Activated CD4-positive, alpha-beta memory T cell treated with anti-CD3 and anti-CD28 coated beads for 36 hours (primary cell): ENCODE data around the gene ANKRD24. TPM values are rescaled to one million over a fixed set of nuclear protein-coding genes. Genes with fewer than 3 reads are reported as not detected.
"Not testable (repeated sequence)": the region's sequence is repeated elsewhere in the genome, so short reads cannot be mapped to it uniquely, and the experiment has no call there.

Experiments
- CTCF ChIA-PET: fragments of 350-600 bp; sonication (Branson Sonifier 250); formaldehyde crosslinking; loops from one replicate; lab custom pipeline; 2021; ENCODE audit warnings: antibody characterized with exemption, inconsistent platforms; lab: Charles Lee
- POLR2A ChIA-PET: fragments of 350-600 bp; sonication (Branson Sonifier 250); formaldehyde crosslinking; loops from one replicate; lab custom pipeline; 2021; ENCODE audit warnings: antibody characterized with exemption; lab: Charles Lee
- DNase-seq: peaks from one replicate; pipeline ENCODE4 v3.0.0-alpha.2; 2020
- H3K27ac Mint-ChIP-seq: one replicate; pipeline ENCODE4 v1.8.0; 2021; ENCODE audit warnings: mixed read lengths
- H3K27me3 Mint-ChIP-seq: one replicate; pipeline ENCODE4 v1.8.0; 2021; ENCODE audit warnings: mixed read lengths
- H3K36me3 Mint-ChIP-seq: one replicate; pipeline ENCODE4 v1.8.0; 2021; ENCODE audit warnings: mixed read lengths
- H3K4me1 Mint-ChIP-seq: one replicate; pipeline ENCODE4 v1.8.0; 2021; ENCODE audit warnings: low read depth, mixed read lengths
- H3K4me3 Mint-ChIP-seq: one replicate; pipeline ENCODE4 v1.8.0; 2021; ENCODE audit warnings: mild to moderate bottlenecking, mixed read lengths
- H3K9me3 Mint-ChIP-seq: one replicate; pipeline ENCODE4 v1.8.0; 2021; ENCODE audit warnings: mixed read lengths
- intact Hi-C: fragments of 100-400 bp; cut with micrococcal nuclease; formaldehyde crosslinking; loops from one replicate; pipeline ENCODE4 v1.15.1; 2023
- total RNA-seq, 2 experiments: library from RNA; stranded (reverse); gene quantifications; one replicate each; pipeline ENCODE4 v1.2.3, GENCODE V29; 2021

ANKRD24 gene
- total RNA-seq, 2 experiments from 2014 or later: 1.7 to 1.8 TPM

DNA sequence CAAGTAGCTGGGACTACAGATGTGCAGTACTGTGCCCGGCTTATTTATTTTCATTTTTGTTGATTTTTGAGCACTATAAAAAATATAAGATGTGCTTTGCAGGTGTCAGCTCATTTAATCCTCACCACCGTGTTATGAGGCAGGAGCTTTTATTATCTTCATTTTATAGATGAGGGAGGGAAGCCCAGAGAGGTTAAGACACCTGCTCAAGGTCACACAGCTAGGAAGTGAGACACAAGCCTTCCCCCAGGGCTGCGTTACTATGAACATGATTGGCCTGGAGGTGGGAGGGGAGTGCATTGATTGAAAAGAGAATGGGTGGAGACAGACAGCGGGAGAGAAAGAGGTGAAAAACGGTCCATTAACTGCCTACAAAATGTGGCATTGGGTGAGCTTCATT lies 7.2 kb downstream of the ANKRD24 start:
- no peak for DNase-seq
- H3K4me1 Mint-ChIP-seq: peaks cover 3% of the 10 kb centered on the region
- ChIA-PET POLR2A (no interaction called here), CTCF (interaction anchor here (0.6 to 2.2 kb wide), 4 partner anchors 12 to 403 kb away, joined by 3 to 8 read pairs (median 5); no protein-coding TSS in a partner anchor)
- intact Hi-C loops: loop anchor here (10.0 kb wide), 1 partner anchor 65 kb away; the partner anchor contains the start of gene MAP2K2
- no peaks in the 10 kb centered on the region for H3K9me3 Mint-ChIP-seq
- no peak overlapping the region for H3K27ac Mint-ChIP-seq
- H3K4me3 Mint-ChIP-seq: no peak overlapping the region
- H3K27me3 Mint-ChIP-seq: peaks cover 9% of the 10 kb centered on the region
- H3K36me3 Mint-ChIP-seq: no peaks in the 10 kb centered on the region

DNA sequence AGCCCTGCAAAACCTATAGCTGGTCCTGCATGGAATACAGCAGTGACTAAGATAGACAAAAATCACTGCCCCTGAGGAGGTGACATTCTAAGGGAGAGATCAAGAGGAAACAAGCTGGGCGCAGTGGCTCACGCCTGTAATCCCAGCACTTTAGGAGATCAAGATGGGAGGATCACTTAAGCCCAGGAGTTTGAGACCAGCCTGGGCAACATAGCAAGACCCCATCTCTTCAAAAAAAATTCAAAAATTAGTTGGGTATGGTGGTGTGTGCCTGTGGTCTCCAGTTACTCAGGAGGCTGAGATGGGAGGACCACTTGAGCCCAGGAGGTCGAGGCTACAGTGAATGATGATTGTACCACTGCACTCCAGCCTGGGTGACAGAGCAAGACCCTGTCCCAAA lies 10.0 kb downstream of the ANKRD24 start:
- CTCF ChIA-PET, POLR2A ChIA-PET, H3K4me1 Mint-ChIP-seq, H3K27ac Mint-ChIP-seq, H3K36me3 Mint-ChIP-seq, H3K4me3 Mint-ChIP-seq, intact Hi-C loops, H3K9me3 Mint-ChIP-seq, DNase-seq: not testable (repeated sequence)
- peaks cover 31% of the 10 kb centered on the region for H3K27me3 Mint-ChIP-seq

- intact Hi-C loops: no loop called here
- Mint-ChIP-seq H3K4me3 (no peak overlapping the region), H3K27me3 (peaks cover 41% of the 10 kb centered on the region), H3K27ac (no peak overlapping the region), H3K4me1 (peaks cover 9% of the 10 kb centered on the region), H3K36me3 (peaks cover 6% of the 10 kb centered on the region), H3K9me3 (peaks cover 9% of the 10 kb centered on the region)
- CTCF ChIA-PET: interaction anchor here (0.7 kb wide), 1 partner anchor 707 kb away, joined by 3 read pairs; no protein-coding TSS in a partner anchor
- no peak for DNase-seq
- POLR2A ChIA-PET: no interaction called here
Observed at GRCh38 chr19:4194353-4194752, 11.9 kb downstream of the ANKRD24 start.

- Mint-ChIP-seq H3K4me1 (peaks cover 9% of the 10 kb centered on the region), H3K9me3 (peaks cover 9% of the 10 kb centered on the region), H3K27me3 (peaks cover 43% of the 10 kb centered on the region), H3K27ac (no peak overlapping the region), H3K4me3 (no peak overlapping the region), H3K36me3 (peaks cover 6% of the 10 kb centered on the region)
- ChIA-PET POLR2A (no interaction called here), CTCF (no interaction called here)
- intact Hi-C loops: no loop called here
- DNase-seq: no peak
Observed at GRCh38 chr19:4196009-4196408, 13.5 kb downstream of the ANKRD24 start.

GRCh38 chr19:4196587-4197148 lies 14.2 kb downstream of the ANKRD24 start:
- ChIA-PET POLR2A (no interaction called here), CTCF (no interaction called here)
- no peak overlapping the region for H3K4me3 Mint-ChIP-seq
- H3K9me3 Mint-ChIP-seq: peaks cover 9% of the 10 kb centered on the region
- peaks cover 43% of the 10 kb centered on the region for H3K27me3 Mint-ChIP-seq
- no peak for DNase-seq
- intact Hi-C loops: no loop called here
- peaks cover 6% of the 10 kb centered on the region for H3K36me3 Mint-ChIP-seq
- no peak overlapping the region for H3K27ac Mint-ChIP-seq
- H3K4me1 Mint-ChIP-seq: peaks cover 9% of the 10 kb centered on the region

- intact Hi-C loops: no loop called here
- Mint-ChIP-seq H3K9me3 (peaks cover 9% of the 10 kb centered on the region), H3K36me3 (peaks cover 6% of the 10 kb centered on the region), H3K27me3 (peaks cover 43% of the 10 kb centered on the region), H3K4me1 (peaks cover 9% of the 10 kb centered on the region), H3K27ac (peak overlapping the region; percentile 16), H3K4me3 (no peak overlapping the region)
- DNase-seq: no peak
- ChIA-PET POLR2A (no interaction called here), CTCF (no interaction called here)
Observed at GRCh38 chr19:4197228-4197624, 14.7 kb downstream of the ANKRD24 start.

GRCh38 chr19:4197625-4198466 lies 15.4 kb downstream of the ANKRD24 start:
- peaks cover 9% of the 10 kb centered on the region for H3K9me3 Mint-ChIP-seq
- DNase-seq: peak; percentile 36
- H3K27ac Mint-ChIP-seq: no peak overlapping the region
- H3K4me3 Mint-ChIP-seq: peak overlapping the region; percentile 6
- H3K27me3 Mint-ChIP-seq: peaks cover 43% of the 10 kb centered on the region
- intact Hi-C loops: no loop called here
- CTCF ChIA-PET: interaction anchor here (0.8 kb wide), 1 partner anchor 11 kb away, joined by 3 read pairs; no protein-coding TSS in a partner anchor
- H3K4me1 Mint-ChIP-seq: peaks cover 9% of the 10 kb centered on the region
- peaks cover 6% of the 10 kb centered on the region for H3K36me3 Mint-ChIP-seq
- POLR2A ChIA-PET: no interaction called here

- ChIA-PET POLR2A (no interaction called here), CTCF (interaction anchor here (0.8 kb wide), 1 partner anchor 12 kb away, joined by 3 read pairs; no protein-coding TSS in a partner anchor)
- Mint-ChIP-seq H3K9me3 (peaks cover 9% of the 10 kb centered on the region), H3K4me3 (no peak overlapping the region), H3K36me3 (peaks cover 6% of the 10 kb centered on the region), H3K4me1 (peaks cover 9% of the 10 kb centered on the region), H3K27me3 (peaks cover 39% of the 10 kb centered on the region), H3K27ac (no peak overlapping the region)
- no peak for DNase-seq
- intact Hi-C loops: no loop called here
Observed at GRCh38 chr19:4198467-4199126, 16.1 kb downstream of the ANKRD24 start.

DNA sequence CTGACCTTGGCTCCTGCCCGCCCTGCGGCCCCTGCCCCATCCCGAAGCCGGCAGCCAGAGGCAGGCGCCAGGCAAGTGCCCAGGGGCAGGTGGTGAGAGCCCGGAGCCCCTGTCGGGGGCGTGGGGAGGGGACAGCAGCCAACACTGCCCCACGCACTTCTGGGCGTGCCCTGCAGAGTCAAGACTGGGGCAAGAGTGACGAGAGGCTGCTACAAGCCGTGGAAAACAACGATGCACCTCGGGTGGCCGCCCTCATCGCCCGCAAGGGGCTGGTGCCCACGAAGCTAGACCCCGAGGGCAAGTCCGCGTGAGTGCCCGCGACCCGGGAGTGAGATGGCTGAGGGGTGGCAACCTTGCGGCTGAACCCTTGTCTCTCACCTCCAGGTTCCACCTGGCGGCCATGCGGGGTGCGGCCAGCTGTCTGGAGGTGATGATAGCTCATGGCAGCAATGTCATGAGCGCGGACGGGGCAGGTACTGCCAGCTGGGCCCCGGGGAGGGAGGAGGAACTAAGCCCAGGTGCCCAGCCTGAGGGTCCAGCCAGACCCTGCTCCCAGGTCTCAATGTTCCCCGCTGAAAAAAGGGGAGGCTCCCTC lies 17.3 kb downstream of the ANKRD24 start:
- no peak overlapping the region for H3K4me3 Mint-ChIP-seq
- CTCF ChIA-PET: no interaction called here
- POLR2A ChIA-PET: no interaction called here
- H3K27ac Mint-ChIP-seq: no peak overlapping the region
- peaks cover 33% of the 10 kb centered on the region for H3K27me3 Mint-ChIP-seq
- intact Hi-C loops: loop anchor here (5.0 kb wide), 1 partner anchor 57 kb away; no protein-coding TSS in a partner anchor
- no peak for DNase-seq
- H3K9me3 Mint-ChIP-seq: peaks cover 9% of the 10 kb centered on the region
- H3K36me3 Mint-ChIP-seq: peaks cover 6% of the 10 kb centered on the region
- peaks cover 9% of the 10 kb centered on the region for H3K4me1 Mint-ChIP-seq

GRCh38 chr19:4200940-4201542 lies 18.6 kb downstream of the ANKRD24 start:
- POLR2A ChIA-PET: interaction anchor here (0.9 kb wide), 1 partner anchor 213 kb away, joined by 3 read pairs; no protein-coding TSS in a partner anchor
- no peak for DNase-seq
- Mint-ChIP-seq H3K36me3 (peaks cover 6% of the 10 kb centered on the region), H3K9me3 (peaks cover 9% of the 10 kb centered on the region), H3K4me1 (peaks cover 9% of the 10 kb centered on the region), H3K27ac (no peak overlapping the region), H3K27me3 (peaks cover 26% of the 10 kb centered on the region), H3K4me3 (no peak overlapping the region)
- CTCF ChIA-PET: interaction anchor here (0.9 to 2.4 kb wide), 5 partner anchors 12 to 66 kb away, joined by 3 to 13 read pairs (median 6); no protein-coding TSS in a partner anchor
- intact Hi-C loops: loop anchor here (5.0 kb wide), 1 partner anchor 59 kb away; no protein-coding TSS in a partner anchor

DNA sequence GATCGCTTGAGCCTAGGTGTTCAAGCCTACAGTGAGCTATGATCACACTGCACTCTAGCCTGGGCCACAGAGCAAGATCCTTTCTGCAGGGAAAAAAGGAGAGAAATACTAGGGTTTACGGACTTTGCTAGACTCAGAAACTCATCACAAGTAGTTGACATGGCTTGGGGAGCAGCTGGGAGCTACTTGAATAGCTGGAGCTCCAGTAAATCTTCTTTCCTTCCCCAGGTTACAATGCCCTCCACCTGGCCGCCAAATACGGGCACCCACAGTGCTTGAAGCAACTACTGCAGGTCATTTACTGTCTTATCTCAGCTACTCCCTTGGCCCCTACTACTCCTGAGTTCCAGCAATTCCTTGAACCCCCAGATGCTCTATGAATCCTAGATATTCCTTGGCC lies 19.3 kb downstream of the ANKRD24 start:
- intact Hi-C loops: loop anchor here (5.0 kb wide), 1 partner anchor 59 kb away; no protein-coding TSS in a partner anchor

More for the DNA sequence above, 19.3 kb downstream of the ANKRD24 start:
- CTCF ChIA-PET: interaction anchor here (1.4 to 2.4 kb wide), 4 partner anchors 11 to 62 kb away, joined by 3 to 13 read pairs (median 6); no protein-coding TSS in a partner anchor
- Mint-ChIP-seq H3K4me1 (peaks cover 9% of the 10 kb centered on the region), H3K9me3 (peaks cover 9% of the 10 kb centered on the region), H3K36me3 (peaks cover 6% of the 10 kb centered on the region), H3K4me3 (no peak overlapping the region), H3K27ac (no peak overlapping the region), H3K27me3 (peaks cover 20% of the 10 kb centered on the region)
- no peak for DNase-seq
- POLR2A ChIA-PET: interaction anchor here (0.9 kb wide), 1 partner anchor 214 kb away, joined by 3 read pairs; no protein-coding TSS in a partner anchor
